Right lung (tissue), 10 donors: ENCODE data around the gene ACIN1. TPM values are rescaled to one million over a fixed set of nuclear protein-coding genes. Genes with fewer than 3 reads are reported as not detected.

Experiments used
- DNase-seq, 2 donors: peaks; one replicate each; pipeline ENCODE4 v3.0.0-alpha.2; 2013
- long read RNA-seq, 8 donors: transcript quantifications; one replicate each; lab custom pipeline, GENCODE V29; 2026
- polyA plus RNA-seq, 5 donors: library from polyadenylated mRNA; unstranded; fragments of 120-200 nt; gene quantifications; one replicate each; pipeline versions ENCODE4 v1.2.1 to v1.2.3, GENCODE V29; 2013; ENCODE audit warnings: inconsistent platforms in 1 of 5, low replicate concordance in 1 of 5; ENCODE audit not compliant: insufficient read length in 5 of 5, insufficient read depth in 1 of 5

ACIN1 gene
- polyA plus RNA-seq = 100 to 1,000 TPM; 277 to 378 (median 335) TPM
- long read RNA-seq, donor 1, transcript ACIN1-212 (2 exons, 366 nt) = major isoform, 5 of 317 reads
- long read RNA-seq, donor 1, partial matches to known transcripts = 249 of 317 reads
- long read RNA-seq, donor 1, other reads (novel, unspliced or antisense) = 59 of 317 reads
- long read RNA-seq, donor 2, partial matches to known transcripts = 33 of 35 reads
- long read RNA-seq, donor 2, other reads (novel, unspliced or antisense) = 0 of 35 reads
- long read RNA-seq, donor 3, partial matches to known transcripts = 99 of 165 reads
- long read RNA-seq, donor 3, other reads (novel, unspliced or antisense) = 57 of 165 reads
- long read RNA-seq, donor 4, partial matches to known transcripts = 121 of 132 reads
- long read RNA-seq, donor 4, other reads (novel, unspliced or antisense) = 0 of 132 reads
- long read RNA-seq, donor 5, partial matches to known transcripts = 101 of 114 reads
- long read RNA-seq, donor 5, other reads (novel, unspliced or antisense) = 0 of 114 reads
- long read RNA-seq, donor 6, transcript ACIN1-212 (2 exons, 366 nt) = major isoform, 6 of 117 reads
- long read RNA-seq, donor 6, transcript ACIN1-209 (3 exons, 756 nt) = minor isoform, 5 of 117 reads
- long read RNA-seq, donor 6, partial matches to known transcripts = 100 of 117 reads
- long read RNA-seq, donor 6, other reads (novel, unspliced or antisense) = 0 of 117 reads
- long read RNA-seq, donor 7, full-length matches to known transcripts = 14 of 125 reads
- long read RNA-seq, donor 7, partial matches to known transcripts = 111 of 125 reads
- long read RNA-seq, donor 7, other reads (novel, unspliced or antisense) = 0 of 125 reads
- long read RNA-seq, donor 8, partial matches to known transcripts = 69 of 70 reads
- long read RNA-seq, donor 8, other reads (novel, unspliced or antisense) = 0 of 70 reads

DNA sequence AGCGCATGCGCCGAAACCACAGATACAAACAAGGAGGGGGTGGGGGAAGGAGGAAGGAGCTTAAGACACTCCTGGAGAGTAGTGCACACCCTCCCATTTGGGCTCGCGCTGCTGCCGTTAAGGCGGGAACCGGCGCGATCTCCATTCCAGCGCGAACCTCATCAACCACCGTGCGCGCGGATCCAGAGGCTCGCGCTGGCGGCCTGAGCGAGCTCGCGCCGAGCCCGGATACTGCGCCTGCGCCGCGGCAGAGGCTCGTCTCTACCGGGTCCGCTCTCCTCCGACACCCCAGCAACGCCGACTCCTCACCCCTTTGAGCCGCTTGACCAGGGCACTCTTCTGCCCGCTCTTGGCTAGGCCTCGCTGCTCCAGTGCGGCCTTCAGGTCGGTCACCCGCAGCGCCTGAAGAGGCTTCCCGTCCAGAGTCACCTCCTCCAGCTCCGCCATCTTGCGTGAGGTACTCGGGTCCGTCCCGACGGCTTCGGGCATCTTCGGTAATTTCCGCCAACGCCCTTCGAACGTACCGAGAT is at the start of gene ACIN1:
Gene ACIN1 (minus strand): TSS at position 471 of the 530 bp plus-strand sequence. CDS start 24 bp downstream, at position 447.
- peak; percentile 90 for DNase-seq

DNA sequence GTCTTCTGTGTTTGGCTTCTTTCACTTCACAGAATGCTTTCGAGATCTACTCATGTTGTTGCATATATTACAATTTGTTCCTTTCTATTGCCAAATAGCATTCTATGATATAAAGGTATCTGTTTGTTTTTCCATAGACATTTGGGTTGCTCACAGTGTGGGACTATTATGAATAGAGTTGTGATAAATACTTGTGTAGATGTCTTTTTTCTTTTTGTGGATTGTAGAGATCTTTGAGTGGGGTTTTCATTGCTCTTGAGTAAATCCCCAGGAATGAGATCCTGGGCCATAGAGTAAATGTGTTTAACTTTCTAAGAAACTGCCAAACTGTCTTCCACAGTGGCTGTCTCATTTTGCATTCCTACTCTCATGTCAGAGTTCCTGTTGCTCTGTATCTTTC is 49.0 kb upstream of the ACIN1 start:
- DNase-seq = no peak

GRCh38 chr14:23142826-23143225 is 47.9 kb upstream of the ACIN1 start:
- no peak for DNase-seq

DNA sequence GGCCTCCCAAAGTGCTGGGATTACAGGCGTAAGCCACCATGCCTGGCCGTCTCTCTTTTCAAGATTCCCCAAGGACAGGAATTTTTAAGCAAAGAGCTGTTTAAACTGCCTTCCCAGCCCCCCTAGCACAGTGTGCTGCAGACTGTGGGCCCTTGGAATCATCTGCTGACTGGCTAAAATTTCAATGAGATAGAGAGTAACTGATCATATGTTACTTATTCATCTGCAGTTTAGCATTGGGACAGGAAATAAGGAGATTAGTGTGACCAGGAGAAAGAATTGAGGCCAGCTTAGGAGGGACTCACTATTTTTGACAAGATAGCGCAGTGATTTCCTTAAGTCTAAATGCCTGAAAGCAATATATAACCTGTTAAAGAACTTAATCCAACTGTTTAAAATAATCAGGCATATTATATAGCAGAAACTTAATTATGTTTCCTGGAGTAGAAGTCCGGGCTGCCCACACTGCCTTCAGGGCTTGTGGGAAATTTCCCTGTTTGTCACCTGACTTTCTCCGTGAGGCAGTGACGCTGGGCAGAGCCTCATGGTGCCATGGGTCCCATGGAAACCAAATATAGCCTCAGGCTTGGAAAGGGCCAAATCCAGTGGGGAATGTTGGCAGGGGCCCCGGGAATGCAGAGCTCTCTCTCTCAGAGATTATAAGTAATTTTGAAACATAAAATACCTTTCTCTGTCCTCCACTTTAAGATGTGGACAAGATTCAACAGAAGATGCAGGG is 46.9 kb upstream of the ACIN1 start:
- DNase-seq = no peak

GRCh38 chr14:23140371-23140770 is 45.4 kb upstream of the ACIN1 start:
- no peak for DNase-seq

DNA sequence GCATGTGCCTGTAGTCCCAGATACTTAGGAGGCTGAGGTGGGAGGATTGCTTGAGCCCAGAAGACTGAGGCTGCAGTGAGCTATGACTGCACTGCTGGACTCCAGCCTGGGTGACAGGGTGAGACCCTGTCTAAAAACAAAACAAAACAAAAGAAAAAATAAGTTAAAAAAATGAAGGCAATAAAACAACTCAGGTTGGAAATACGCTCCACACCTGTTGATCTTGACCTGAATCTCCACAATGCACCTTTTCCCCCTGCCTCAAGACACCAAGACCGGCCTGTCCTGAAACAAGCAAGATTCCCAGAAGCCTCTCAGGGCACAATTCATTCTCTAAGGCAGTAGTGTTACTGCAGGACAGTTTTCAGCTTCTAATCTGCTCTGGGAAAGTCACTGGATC is 44.9 kb upstream of the ACIN1 start:
- no peak for DNase-seq

GRCh38 chr14:23137813-23138535 is 43.0 kb upstream of the ACIN1 start:
- no peak for DNase-seq

- no peak for DNase-seq
Observed at GRCh38 chr14:23137192-23137812, 42.4 kb upstream of the ACIN1 start.

DNA sequence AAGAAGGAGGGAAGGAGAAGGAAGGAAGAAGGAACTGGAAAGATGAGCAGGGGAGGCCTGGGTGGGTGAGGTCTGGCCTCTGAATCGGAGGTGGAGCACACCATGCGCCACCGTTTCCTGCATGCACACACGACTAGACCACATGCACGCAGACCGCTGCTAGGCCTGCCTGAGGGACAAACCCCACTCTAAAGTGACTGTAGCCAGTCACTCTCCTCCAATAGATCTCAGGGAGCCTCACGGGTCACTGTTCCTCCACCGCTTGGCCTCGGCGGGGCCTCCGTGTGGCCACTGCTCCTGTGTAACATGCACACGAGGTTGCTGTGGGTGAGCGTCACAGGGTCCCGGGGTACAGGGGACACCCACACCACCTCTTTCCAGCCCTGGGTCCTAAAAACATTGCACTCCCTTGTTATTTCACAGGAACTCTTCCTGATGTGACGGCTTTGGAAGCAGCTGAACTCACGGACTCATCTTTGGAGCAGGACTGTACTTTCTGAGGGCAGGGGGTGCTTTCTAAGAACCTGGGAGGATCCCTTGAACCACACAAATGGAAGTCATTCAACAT is 41.7 kb upstream of the ACIN1 start:
- no peak for DNase-seq

DNA sequence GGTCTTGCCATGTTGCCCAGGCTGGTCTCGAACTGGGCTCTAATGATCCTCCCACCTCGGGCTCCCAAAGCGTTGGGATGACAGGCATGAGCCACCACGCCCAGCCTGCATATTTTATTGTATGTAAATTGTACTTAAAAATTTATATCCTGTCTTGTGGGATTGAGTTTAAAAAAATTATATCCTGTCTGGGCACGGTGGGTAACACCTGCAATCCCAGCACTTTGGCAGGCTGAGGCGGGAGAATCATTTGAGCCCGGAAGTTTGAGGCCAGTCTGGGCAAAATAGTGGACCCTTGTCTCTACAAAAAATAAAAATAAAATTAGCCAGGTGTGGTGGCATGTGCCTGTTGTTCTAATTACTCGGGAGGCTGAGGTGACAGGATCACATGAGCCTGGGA is 38.0 kb upstream of the ACIN1 start:
- no peak for DNase-seq

DNA sequence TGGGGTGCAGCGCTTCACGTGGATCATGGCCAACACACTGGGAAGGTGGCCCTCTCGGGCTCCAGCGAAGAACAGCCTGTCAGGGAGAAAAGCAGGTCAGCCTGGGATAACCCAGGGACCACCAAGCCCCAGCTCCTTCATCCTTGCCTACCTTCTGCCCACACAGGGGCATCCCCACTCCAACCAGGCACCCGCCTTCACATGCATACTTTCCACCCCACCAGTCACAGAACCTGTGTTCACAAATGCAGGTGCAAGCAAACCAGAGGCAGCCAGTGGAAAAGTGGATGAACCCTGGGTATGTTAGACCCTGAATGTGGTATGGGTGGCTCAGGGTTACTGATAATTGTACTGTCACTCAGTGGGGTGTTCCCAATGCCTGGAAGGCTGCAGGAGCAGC is 36.5 kb upstream of the ACIN1 start:
- no peak for DNase-seq

- no peak for DNase-seq
Observed at GRCh38 chr14:23130871-23131270, 35.9 kb upstream of the ACIN1 start.

DNA sequence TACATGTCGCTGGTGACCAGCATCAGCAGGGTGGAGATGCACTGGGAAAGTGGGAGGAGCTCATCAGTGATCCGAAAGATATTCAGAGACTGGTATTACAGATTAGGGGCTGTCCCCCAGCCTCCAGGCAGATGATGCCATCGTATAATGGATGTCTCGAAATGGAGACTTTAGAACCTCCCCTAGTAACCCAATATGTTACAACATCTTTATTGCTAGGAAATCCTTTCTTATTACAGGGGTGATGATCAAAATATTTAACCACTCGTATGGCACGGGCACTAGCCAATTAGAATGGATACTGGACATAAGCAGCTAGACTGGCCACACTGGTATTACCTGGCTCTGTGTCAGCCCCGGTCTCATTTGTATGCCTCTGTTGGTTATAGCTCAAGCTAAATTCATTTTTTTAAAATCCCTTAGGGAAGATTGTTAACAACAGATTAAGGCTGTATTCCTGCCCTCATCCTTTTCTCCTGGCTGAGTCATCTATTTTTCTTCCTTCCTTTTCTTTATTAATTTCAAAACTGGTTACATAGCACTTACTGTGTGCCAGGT is 34.9 kb upstream of the ACIN1 start:
- DNase-seq = no peak

- no peak for DNase-seq
Observed at GRCh38 chr14:23128969-23129758, 34.2 kb upstream of the ACIN1 start.

DNA sequence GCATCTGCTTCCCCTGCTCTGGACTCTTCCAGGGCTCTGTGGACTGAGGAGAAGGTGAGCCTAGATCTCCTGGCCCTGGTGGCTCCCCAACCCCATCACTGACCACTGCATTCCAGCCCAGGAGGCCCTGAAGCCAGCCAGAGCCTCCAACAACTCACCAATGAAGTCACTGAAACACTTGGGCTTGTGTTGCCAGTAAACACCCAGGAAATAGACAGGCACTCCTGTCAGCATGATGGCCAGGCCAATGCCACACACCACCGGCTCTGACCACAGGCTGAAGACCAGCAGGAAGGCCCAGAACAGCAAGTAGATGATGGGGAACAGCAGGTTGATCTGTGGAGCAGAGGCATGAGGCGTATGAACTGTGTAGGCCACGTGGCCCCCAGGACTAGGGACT is 32.9 kb upstream of the ACIN1 start:
- DNase-seq = no peak

DNA sequence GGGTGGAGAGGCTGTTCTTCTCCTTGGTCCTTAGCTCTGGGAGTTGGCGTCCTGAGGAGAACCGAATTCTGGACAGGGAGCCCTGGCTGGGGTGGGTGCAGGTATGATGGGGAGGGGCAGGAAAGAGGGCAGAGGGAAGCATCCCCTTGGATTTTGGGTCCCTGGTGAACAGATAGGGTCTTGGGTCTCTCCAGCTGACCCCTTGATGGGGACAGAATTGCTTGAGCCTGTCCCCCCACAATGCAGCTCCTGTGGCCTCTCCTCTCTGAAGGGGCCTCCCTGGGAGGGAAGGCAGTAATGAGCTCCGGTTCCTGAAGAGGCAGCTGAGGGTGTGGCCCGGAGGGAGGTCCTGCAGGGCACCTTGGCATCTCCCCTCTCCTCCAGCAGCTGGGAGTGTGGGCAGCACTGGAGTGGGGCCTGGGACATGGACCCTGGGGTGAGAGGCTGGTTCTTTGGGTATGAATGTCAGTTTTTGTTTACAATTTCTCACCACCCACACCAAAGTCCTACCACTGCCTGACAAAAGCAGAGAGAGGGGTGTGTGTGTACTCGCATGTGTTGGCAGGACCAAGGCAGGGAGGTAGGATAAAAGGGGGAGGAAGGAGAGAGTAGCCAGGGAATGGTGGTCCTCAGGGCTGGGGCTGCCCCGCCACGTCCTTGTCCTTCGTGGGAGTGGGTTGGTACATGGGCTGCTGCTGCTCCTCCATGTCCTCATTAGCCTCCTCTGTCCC is 31.8 kb upstream of the ACIN1 start:
- no peak for DNase-seq

DNA sequence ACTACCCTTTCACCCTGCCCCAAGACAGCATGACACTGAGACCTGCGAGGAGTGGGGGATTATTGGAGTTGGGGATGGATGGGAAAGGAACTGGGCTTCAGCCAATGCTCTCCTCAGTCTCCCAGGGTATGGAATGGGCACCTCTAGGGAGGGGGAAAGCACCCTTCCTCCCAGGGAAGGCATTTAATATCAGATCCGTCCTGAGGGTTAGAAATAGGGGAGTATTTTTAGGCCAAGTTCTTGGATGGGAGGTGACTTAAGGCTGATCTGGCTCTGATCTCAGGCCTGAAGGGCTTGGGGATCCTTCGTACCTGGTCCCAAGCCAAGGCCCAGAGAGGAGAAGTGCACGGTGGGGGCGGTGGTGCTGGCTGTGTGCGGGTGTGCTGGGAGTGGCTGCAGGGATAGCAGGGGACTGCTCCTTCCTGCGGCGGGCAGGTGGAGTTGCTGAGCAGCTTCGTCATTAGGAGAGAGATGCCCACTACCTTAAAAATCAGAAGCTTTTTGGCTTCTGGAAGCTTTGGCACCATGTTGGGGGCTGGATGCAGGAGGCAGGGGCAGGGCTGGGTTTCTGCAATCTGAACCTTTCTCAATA is 31.1 kb upstream of the ACIN1 start:
- no peak for DNase-seq

GRCh38 chr14:23125011-23125410 is 30.1 kb upstream of the ACIN1 start:
- DNase-seq = no peak
